Endothelial cell of umbilical vein (primary cell): Measurements from ENCODE around the gene TEKT1. TPM values are rescaled to one million over a fixed set of nuclear protein-coding genes. Genes with fewer than 3 reads are reported as not detected.

Experiments used
- BruUV-seq: library from RNA; stranded (reverse); fragments of 400-500 nt; replicated peaks from 2 replicates; lab custom pipeline; 2021; lab: Mats Ljungman, UMichigan
- CTCF ChIA-PET: fragments of 300-600, 350-600 bp; sonication (Branson Sonifier 250); formaldehyde crosslinking; loops from one replicate; lab custom pipeline; 2021; ENCODE audit warnings: antibody characterized with exemption, inconsistent platforms; lab: Charles Lee
- POLR2A ChIA-PET: fragments of 300-600, 350-600 bp; sonication (Branson Sonifier 250); formaldehyde crosslinking; loops from one replicate; lab custom pipeline; 2021; ENCODE audit warnings: antibody characterized with exemption, inconsistent platforms; lab: Charles Lee
- DNase-seq: peaks from one replicate; pipeline ENCODE4 v3.0.0-alpha.2; 2011; ENCODE audit warnings: low read depth, low spot score
- FAIRE-seq: peaks from 2 replicates; lab custom pipeline; 2011; peaks lifted over from hg19 to GRCh38; lab: Jason Lieb, UNC
- H2AFZ ChIP-seq: 2 replicates; pipeline ENCODE4 v1.6.0; 2012; ENCODE audit warnings: low read depth, low read length, control low read depth, inconsistent platforms
- H3K27ac ChIP-seq: 2 replicates; pipeline ENCODE4 v1.5.1; 2011; ENCODE audit warnings: low read depth, mild to moderate bottlenecking, control low read depth, low read length, moderate library complexity; ENCODE audit not compliant: insufficient read depth
- H3K27me3 ChIP-seq, 2 experiments: 2 replicates each; pipeline versions ENCODE4 v1.6.0 to v1.6.1; 2011; ENCODE audit warnings: low read length in 2 of 2, mixed read lengths in 1 of 2; ENCODE audit not compliant: control insufficient read depth in 2 of 2, insufficient read depth in 2 of 2
- H3K36me3 ChIP-seq, 2 experiments: 2 replicates in 1 of 2; 3 replicates in 1 of 2; pipeline ENCODE4 v1.5.1; 2011; ENCODE audit warnings: low read length in 2 of 2, mild to moderate bottlenecking in 1 of 2, moderate library complexity in 1 of 2; ENCODE audit not compliant: control insufficient read depth in 2 of 2, insufficient read depth in 2 of 2; ENCODE audit errors: extremely low read depth in 1 of 2
- H3K4me1 ChIP-seq: 3 replicates; pipeline ENCODE4 v1.5.1; 2011; ENCODE audit warnings: mild to moderate bottlenecking, low read length; ENCODE audit not compliant: control insufficient read depth, insufficient read depth; ENCODE audit errors: extremely low read depth
- H3K4me2 ChIP-seq: 2 replicates; pipeline ENCODE4 v1.6.1; 2011; ENCODE audit warnings: low read length, control low read depth, mixed read lengths; ENCODE audit not compliant: insufficient read depth
- H3K4me3 ChIP-seq, 3 experiments: fragments of 200-600 bp in 1 of 3; sonication (generic), shearing (Covaris generic) in 1 of 3; replicated peaks in 1 of 3; 2 replicates each; pipeline ENCODE4 v1.5.1; 2011 to 2016; ENCODE audit warnings: control low read depth in 3 of 3, low read length in 3 of 3, mild to moderate bottlenecking in 2 of 3, inconsistent platforms in 1 of 3, low read depth in 1 of 3, moderate library complexity in 1 of 3; ENCODE audit not compliant: insufficient read depth in 1 of 3
- H3K79me2 ChIP-seq: 2 replicates; pipeline ENCODE4 v1.6.0; 2012; ENCODE audit warnings: low read length, inconsistent platforms; ENCODE audit not compliant: control insufficient read depth, insufficient read depth
- H3K9ac ChIP-seq: replicated peaks from 2 replicates; pipeline ENCODE3; 2011; ENCODE audit warnings: low read length, control low read depth; ENCODE audit not compliant: insufficient read depth; ENCODE audit errors: extremely low read depth
- H3K9me1 ChIP-seq: replicated peaks from 3 replicates; pipeline ENCODE4 v1.6.0; 2011; ENCODE audit warnings: mild to moderate bottlenecking, low read length; ENCODE audit not compliant: control insufficient read depth, insufficient read depth; ENCODE audit errors: extremely low read depth
- H3K9me3 ChIP-seq: replicated peaks from 2 replicates; pipeline ENCODE4 v1.5.1; 2012; ENCODE audit warnings: low read length, inconsistent platforms; ENCODE audit not compliant: control insufficient read depth, insufficient read depth
- H4K20me1 ChIP-seq: replicated peaks from 2 replicates; pipeline ENCODE3; 2011; ENCODE audit warnings: mild to moderate bottlenecking, low read length; ENCODE audit not compliant: control insufficient read depth, insufficient read depth; ENCODE audit errors: extremely low read depth
- EZH2 ChIP-seq: IDR thresholded peaks from 2 replicates; pipeline ENCODE4 v1.6.1; 2012; ENCODE audit warnings: borderline replicate concordance, low read depth, mild to moderate bottlenecking, moderate library complexity, low read length, inconsistent platforms; ENCODE audit not compliant: severe bottlenecking
- FOS ChIP-seq: IDR thresholded peaks from 2 replicates; pipeline ENCODE4 v1.6.1; 2011; ENCODE audit warnings: mild to moderate bottlenecking, low read length, moderate library complexity, borderline replicate concordance; ENCODE audit not compliant: insufficient read depth
- GATA2 ChIP-seq: IDR thresholded peaks from 2 replicates; pipeline ENCODE4 v1.7.0; 2011; ENCODE audit warnings: low read depth, mild to moderate bottlenecking, moderate library complexity, mixed read lengths, low read length; ENCODE audit not compliant: insufficient read length, insufficient read depth
- JUN ChIP-seq: IDR thresholded peaks from 2 replicates; pipeline ENCODE4 v1.6.1; 2011; ENCODE audit warnings: borderline replicate concordance, low read depth; ENCODE audit not compliant: insufficient read length, insufficient read depth
- POLR2A ChIP-seq: IDR thresholded peaks from 2 replicates; pipeline ENCODE4 v1.6.1; 2012; ENCODE audit warnings: low read depth, mild to moderate bottlenecking, control low read depth, low read length
- POLR2AphosphoS5 ChIP-seq: IDR thresholded peaks from 2 replicates; pipeline ENCODE4 v1.6.1; 2012; ENCODE audit warnings: low read depth, mild to moderate bottlenecking, control low read depth, low read length, moderate library complexity; ENCODE audit not compliant: insufficient read depth
- dilution Hi-C: fragments of 300-500 bp; cut with MboI; formaldehyde crosslinking; loops from one replicate; pipeline ENCODE4 v1.15.0; 2019; ENCODE audit warnings: low sequenced_read_pairs; ENCODE audit not compliant: extremely low pct_ligation_motif_present
- intact Hi-C: fragments of 100-400 bp; cut with micrococcal nuclease; formaldehyde crosslinking; loops from one replicate; pipeline ENCODE4 v1.10.0; 2022
- polyA plus RNA-seq, 4 experiments: library from polyadenylated mRNA; depleted of rRNA in 3 of 4; stranded (reverse) in 3 of 4; unstranded in 1 of 4; fragments of >200 nt; gene quantifications; 2 replicates each; pipeline versions ENCODE4 v1.2.1 to v1.2.3, GENCODE V29; 2011 to 2012; ENCODE audit warnings: missing spikeins in 1 of 4
- total RNA-seq: library from RNA; stranded (reverse); gene quantifications from 2 replicates; pipeline ENCODE4 v1.2.3, GENCODE V29; 2021
- TF ChIP-seq, protein P1 (sequence below), 2 donors: IDR thresholded peaks; 1 replicate in 1 of 2; 2 replicates in 1 of 2; pipeline ENCODE4 v1.5.1; 2011; ENCODE audit warnings: low read length in 2 of 2, mild to moderate bottlenecking in 2 of 2, moderate library complexity in 2 of 2, control low read depth in 1 of 2, inconsistent platforms in 1 of 2, low read depth in 1 of 2; ENCODE audit not compliant: insufficient read depth in 1 of 2; ENCODE audit errors: extremely low read depth in 1 of 2
- TF ChIP-seq, protein P2 (sequence below): IDR thresholded peaks from 2 replicates; pipeline ENCODE4 v1.6.1; 2011; ENCODE audit not compliant: insufficient read depth, insufficient read length

The TEKT1 gene
- total and polyA plus RNA-seq, 2 donors (not counting 3 experiments of a cell fraction or from before 2014, with no cell fraction given): not detected

DNA sequence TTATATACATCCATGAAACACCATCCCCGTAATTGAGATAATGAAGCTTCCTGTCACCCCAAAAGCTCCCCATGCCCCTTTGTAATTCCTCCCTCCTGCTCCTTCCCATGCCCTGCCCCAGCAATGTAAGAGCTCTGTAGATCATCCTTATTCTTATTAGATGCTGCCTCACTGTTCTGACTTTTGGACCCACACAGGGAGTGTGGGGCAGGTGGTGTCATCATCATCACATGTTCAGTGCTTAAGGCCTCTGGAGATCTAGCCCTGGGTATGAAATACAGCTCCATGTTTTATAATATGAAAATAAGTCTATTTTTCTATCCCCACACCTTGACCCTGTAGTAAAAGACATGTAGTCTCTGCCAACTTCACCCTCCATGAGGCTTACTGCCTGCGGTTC lies 73.8 kb downstream of the TEKT1 start:
- no peak overlapping the region for H2AFZ ChIP-seq
- no peak overlapping the region for H3K9ac ChIP-seq
- ChIA-PET POLR2A (no interaction called here), CTCF (interaction anchor here (0.6 kb wide), 1 partner anchor 8 kb away, joined by 3 read pairs; no protein-coding TSS in a partner anchor)
- peaks cover 0 to 7% of the 10 kb centered on the region in 2 experiments for H3K36me3 ChIP-seq
- H3K9me1 ChIP-seq: no peaks in the 10 kb centered on the region
- FAIRE-seq (no peak), DNase-seq (no peak)
- H3K4me2 ChIP-seq: no peak overlapping the region
- intact Hi-C loops (no loop called here), dilution Hi-C loops (no loop called here)
- H3K27me3 ChIP-seq: no peaks in the 10 kb centered on the region
- H3K27ac ChIP-seq: no peak overlapping the region
- no TSS peak for BruUV-seq
- no peaks in the 10 kb centered on the region for H3K9me3 ChIP-seq
- TF ChIP-seq POLR2AphosphoS5 (no peak), POLR2A (no peak), EZH2 (no peak), FOS (no peak), GATA2 (no peak), JUN (no peak)
- TF ChIP-seq, protein P1, sequence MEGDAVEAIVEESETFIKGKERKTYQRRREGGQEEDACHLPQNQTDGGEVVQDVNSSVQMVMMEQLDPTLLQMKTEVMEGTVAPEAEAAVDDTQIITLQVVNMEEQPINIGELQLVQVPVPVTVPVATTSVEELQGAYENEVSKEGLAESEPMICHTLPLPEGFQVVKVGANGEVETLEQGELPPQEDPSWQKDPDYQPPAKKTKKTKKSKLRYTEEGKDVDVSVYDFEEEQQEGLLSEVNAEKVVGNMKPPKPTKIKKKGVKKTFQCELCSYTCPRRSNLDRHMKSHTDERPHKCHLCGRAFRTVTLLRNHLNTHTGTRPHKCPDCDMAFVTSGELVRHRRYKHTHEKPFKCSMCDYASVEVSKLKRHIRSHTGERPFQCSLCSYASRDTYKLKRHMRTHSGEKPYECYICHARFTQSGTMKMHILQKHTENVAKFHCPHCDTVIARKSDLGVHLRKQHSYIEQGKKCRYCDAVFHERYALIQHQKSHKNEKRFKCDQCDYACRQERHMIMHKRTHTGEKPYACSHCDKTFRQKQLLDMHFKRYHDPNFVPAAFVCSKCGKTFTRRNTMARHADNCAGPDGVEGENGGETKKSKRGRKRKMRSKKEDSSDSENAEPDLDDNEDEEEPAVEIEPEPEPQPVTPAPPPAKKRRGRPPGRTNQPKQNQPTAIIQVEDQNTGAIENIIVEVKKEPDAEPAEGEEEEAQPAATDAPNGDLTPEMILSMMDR (IDR thresholded peaks at IDR 0.05; ENCODE audit: extremely low read depth in 1 of 2, insufficient read depth in 1 of 2, low read depth in 1 of 2, low read length in 2 of 2): no peak
- TF ChIP-seq, protein P2, sequence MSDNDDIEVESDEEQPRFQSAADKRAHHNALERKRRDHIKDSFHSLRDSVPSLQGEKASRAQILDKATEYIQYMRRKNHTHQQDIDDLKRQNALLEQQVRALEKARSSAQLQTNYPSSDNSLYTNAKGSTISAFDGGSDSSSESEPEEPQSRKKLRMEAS: no peak
- H3K4me3 ChIP-seq: no peak overlapping the region
- peaks cover 22% of the 10 kb centered on the region for H3K4me1 ChIP-seq
- no peaks in the 10 kb centered on the region for H3K79me2 ChIP-seq
- H4K20me1 ChIP-seq: no peaks in the 10 kb centered on the region
